HEK293 (cell line): ENCODE measurements around the gene MARK4.
A peak's percentile ranks its signal among the peaks of the same experiment; 100 is the strongest.

Source experiments
- CTCF ChIA-PET: fragments of 350-600 bp; formaldehyde crosslinking; extraction: SDS; loops from one replicate; lab custom pipeline; 2021; ENCODE audit warnings: antibody characterized with exemption; lab: Yijun Ruan, JAX
- POLR2A ChIA-PET: fragments of 300-600 bp; formaldehyde crosslinking; extraction: SDS; loops from one replicate; lab custom pipeline; 2020; ENCODE audit warnings: antibody characterized with exemption, inconsistent platforms; lab: Yijun Ruan, JAX
- H3K27ac ChIP-seq: fragments of 200-500 bp; sonication (Bioruptor generic); 2 replicates; pipeline ENCODE4 v1.5.1; 2014; ENCODE audit warnings: low read depth, low read length, control low read depth, inconsistent platforms; ENCODE audit errors: extremely low read depth
- H3K36me3 ChIP-seq, 2 experiments: fragments of 200-500 bp in 1 of 2; sonication (Bioruptor generic) in 1 of 2; 1 replicate in 1 of 2; 2 replicates in 1 of 2; pipeline ENCODE4 v1.5.1; 2014 to 2017; ENCODE audit warnings: inconsistent platforms in 2 of 2, low read length in 2 of 2; ENCODE audit not compliant: control insufficient read depth in 2 of 2, insufficient read depth in 1 of 2
- H3K4me1 ChIP-seq: fragments of 200-500 bp; sonication (Bioruptor generic); 2 replicates; pipeline ENCODE4 v1.5.1; 2014; ENCODE audit warnings: mild to moderate bottlenecking, low read length, inconsistent platforms; ENCODE audit not compliant: control insufficient read depth, insufficient read depth
- H3K4me3 ChIP-seq: 2 replicates; pipeline ENCODE4 v1.5.1; 2011; ENCODE audit warnings: low read depth, mild to moderate bottlenecking, control low read depth, low read length, moderate library complexity
- H3K9me3 ChIP-seq: fragments of 200-500 bp; sonication (Bioruptor generic); 2 replicates; pipeline ENCODE4 v1.5.1; 2014; ENCODE audit warnings: low read depth, low read length, inconsistent platforms; ENCODE audit not compliant: control insufficient read depth, insufficient read depth
- CTCF ChIP-seq: fragments of 450-650 bp; formaldehyde crosslinking; IDR thresholded peaks from 2 replicates; pipeline ENCODE4 v1.5.1; 2016; ENCODE audit warnings: missing biosample characterization, missing genetic modification characterization
- GLIS1 ChIP-seq: fragments of 450-650 bp; formaldehyde crosslinking; IDR thresholded peaks from 2 replicates; pipeline ENCODE4 v1.5.1; 2016; ENCODE audit warnings: missing biosample characterization, missing genetic modification characterization
- HOXA7 ChIP-seq: sonication (generic); formaldehyde crosslinking; IDR thresholded peaks from 2 replicates; pipeline ENCODE4 v1.8.1; 2022; ENCODE audit warnings: missing genetic modification reagents, borderline replicate concordance
- HOXC10 ChIP-seq: sonication (generic); formaldehyde crosslinking; IDR thresholded peaks from 2 replicates; pipeline ENCODE4 v1.8.1; 2023; ENCODE audit warnings: mild to moderate bottlenecking, missing genetic modification reagents
- KLF1 ChIP-seq: fragments of 450-650 bp; formaldehyde crosslinking; IDR thresholded peaks from 2 replicates; pipeline ENCODE4 v1.5.1; 2016; ENCODE audit warnings: missing biosample characterization, missing genetic modification characterization
- KLF10 ChIP-seq: fragments of 450-650 bp; IDR thresholded peaks from 2 replicates; pipeline ENCODE4 v1.5.1; 2018; ENCODE audit warnings: missing biosample characterization, mild to moderate bottlenecking, missing genetic modification characterization
- PATZ1 ChIP-seq: fragments of 450-650 bp; formaldehyde crosslinking; IDR thresholded peaks from 2 replicates; pipeline ENCODE4 v1.5.1; 2016; ENCODE audit warnings: missing biosample characterization, missing genetic modification characterization
- PRDM4 ChIP-seq: fragments of 450-650 bp; formaldehyde crosslinking; IDR thresholded peaks from 2 replicates; pipeline ENCODE4 v1.5.1; 2017; ENCODE audit warnings: missing biosample characterization, missing genetic modification characterization
- SCRT1 ChIP-seq: fragments of 450-650 bp; formaldehyde crosslinking; IDR thresholded peaks from 2 replicates; pipeline ENCODE4 v1.5.1; 2016; ENCODE audit warnings: missing biosample characterization, missing genetic modification characterization, borderline replicate concordance
- SCRT2 ChIP-seq: fragments of 450-650 bp; formaldehyde crosslinking; IDR thresholded peaks from 2 replicates; pipeline ENCODE4 v1.5.1; 2016; ENCODE audit warnings: missing biosample characterization, missing genetic modification characterization
- SP2 ChIP-seq: fragments of 450-650 bp; formaldehyde crosslinking; IDR thresholded peaks from 2 replicates; pipeline ENCODE4 v1.5.1; 2016; ENCODE audit warnings: missing biosample characterization, missing genetic modification characterization
- ZBTB11 ChIP-seq: fragments of 450-650 bp; formaldehyde crosslinking; conservative IDR thresholded peaks from 2 replicates; pipeline ENCODE4 v1.5.1; 2016; ENCODE audit warnings: low read depth, missing biosample characterization, missing genetic modification characterization
- ZBTB48 ChIP-seq: fragments of 450-650 bp; formaldehyde crosslinking; IDR thresholded peaks from 2 replicates; pipeline ENCODE4 v1.5.1; 2016; ENCODE audit warnings: missing biosample characterization, missing genetic modification characterization
- ZBTB7A ChIP-seq: fragments of 450-650 bp; formaldehyde crosslinking; IDR thresholded peaks from 2 replicates; pipeline ENCODE4 v1.5.1; 2016; ENCODE audit warnings: low read depth, missing biosample characterization, missing genetic modification characterization
- ZNF138 ChIP-seq: fragments of 450-650 bp; formaldehyde crosslinking; IDR thresholded peaks from 2 replicates; pipeline ENCODE4 v1.5.1; 2016; ENCODE audit warnings: missing biosample characterization, missing genetic modification characterization, borderline replicate concordance
- ZNF266 ChIP-seq: fragments of 450-650 bp; formaldehyde crosslinking; IDR thresholded peaks from 2 replicates; pipeline ENCODE4 v1.5.1; 2016; ENCODE audit warnings: missing biosample characterization, missing genetic modification characterization, low read depth
- ZNF324 ChIP-seq: fragments of 450-650 bp; formaldehyde crosslinking; IDR thresholded peaks from 2 replicates; pipeline ENCODE4 v1.5.1; 2016; ENCODE audit warnings: missing biosample characterization, missing genetic modification characterization
- ZNF335 ChIP-seq: fragments of 450-650 bp; formaldehyde crosslinking; conservative IDR thresholded peaks from 2 replicates; pipeline ENCODE4 v1.5.1; 2016; ENCODE audit warnings: missing biosample characterization, missing genetic modification characterization
- ZNF366 ChIP-seq: fragments of 450-650 bp; formaldehyde crosslinking; conservative IDR thresholded peaks from 2 replicates; pipeline ENCODE4 v1.5.1; 2016; ENCODE audit warnings: missing biosample characterization, missing genetic modification characterization
- ZNF391 ChIP-seq: fragments of 450-650 bp; formaldehyde crosslinking; IDR thresholded peaks from 2 replicates; pipeline ENCODE4 v1.5.1; 2016; ENCODE audit warnings: low read depth, missing biosample characterization, missing genetic modification characterization, borderline replicate concordance
- ZNF555 ChIP-seq: fragments of 450-650 bp; formaldehyde crosslinking; conservative IDR thresholded peaks from 2 replicates; pipeline ENCODE4 v1.5.1; 2017; ENCODE audit warnings: missing biosample characterization, mild to moderate bottlenecking, missing genetic modification characterization, inconsistent platforms
- ZNF645 ChIP-seq: fragments of 450-650 bp; formaldehyde crosslinking; IDR thresholded peaks from 2 replicates; pipeline ENCODE4; 2016; ENCODE audit warnings: missing biosample characterization, missing genetic modification characterization
- ZNF692 ChIP-seq: fragments of 450-650 bp; formaldehyde crosslinking; IDR thresholded peaks from 2 replicates; pipeline ENCODE4 v1.5.1; 2016; ENCODE audit warnings: missing biosample characterization, missing genetic modification characterization
- ZNF747 ChIP-seq: fragments of 450-650 bp; formaldehyde crosslinking; IDR thresholded peaks from 2 replicates; pipeline ENCODE4 v1.5.1; 2016; ENCODE audit warnings: missing biosample characterization, missing genetic modification characterization
- ZNF777 ChIP-seq: fragments of 450-650 bp; formaldehyde crosslinking; IDR thresholded peaks from 2 replicates; pipeline ENCODE4 v1.5.1; 2017; ENCODE audit warnings: missing biosample characterization, missing genetic modification characterization, borderline replicate concordance
- ZSCAN23 ChIP-seq: fragments of 450-650 bp; formaldehyde crosslinking; IDR thresholded peaks from 2 replicates; pipeline ENCODE4 v1.5.1; 2016; ENCODE audit warnings: missing biosample characterization, missing genetic modification characterization

The MARK4 gene

GRCh38 chr19:45306518-45307027 lies 55.5 kb downstream of the MARK4 start:
- Histone ChIP-seq H3K4me3 (no peak overlapping the region), H3K36me3 (peaks cover 0 to 7% of the 10 kb centered on the region in 2 experiments; a peak in 1 of 3 replicates), H3K27ac (no peak overlapping the region), H3K9me3 (no peaks in the 10 kb centered on the region), H3K4me1 (no peaks in the 10 kb centered on the region)
- CTCF ChIA-PET: interaction anchor here (0.8 to 1.7 kb wide), 2 partner anchors 15 to 32 kb away, joined by 3 to 9 read pairs; no protein-coding TSS in a partner anchor
- POLR2A ChIA-PET: interaction anchor here (0.8 to 1.0 kb wide), 2 partner anchors 10 to 44 kb away, joined by 3 read pairs; no protein-coding TSS in a partner anchor
- TF ChIP-seq ZBTB48 (tag by site-specific recombination) (no peak), ZNF645 (tag by site-specific recombination) (no peak), HOXC10 (CRISPR knock-in tag) (no peak), PRDM4 (tag by site-specific recombination) (no peak), ZNF324 (tag by site-specific recombination) (no peak), ZNF555 (tag by site-specific recombination) (no peak), ZBTB7A (tag by site-specific recombination) (no peak), ZNF391 (tag by site-specific recombination) (no peak), KLF10 (no peak), SP2 (tag by site-specific recombination) (peak; percentile 35), SCRT2 (tag by site-specific recombination) (peak; percentile 81), ZBTB11 (tag by site-specific recombination) (no peak), PATZ1 (tag by site-specific recombination) (0 out of 2 replicates have a peak, but pooled peaks have one; percentile 21), KLF1 (tag by site-specific recombination) (0 out of 2 replicates have a peak, but pooled peaks have one; percentile 35), SCRT1 (tag by site-specific recombination) (peak; percentile 32; the same call in 1 of the 2 replicates), CTCF (tag by site-specific recombination) (no peak), ZNF366 (tag by site-specific recombination) (no peak), ZNF266 (tag by site-specific recombination) (no peak), ZNF747 (tag by site-specific recombination) (no peak), ZNF692 (no peak), HOXA7 (CRISPR knock-in tag) (no peak), ZNF777 (tag by site-specific recombination) (no peak), GLIS1 (tag by site-specific recombination) (no peak), ZNF335 (tag by site-specific recombination) (no peak), ZNF138 (no peak), ZSCAN23 (no peak)
